ENCODE measurements around the gene AK9. TPM values are rescaled to one million over a fixed set of nuclear protein-coding genes. Genes with fewer than 3 reads are reported as not detected.

AK9 gene
- total RNA-seq, 1 experiment from 2014 or later = 3.5 TPM

GRCh38 chr6:109655761-109656262, 35.2 kb downstream of the AK9 start:
- Histone ChIP-seq H3K27ac (ENCODE audit: low read depth, low read length) (no peak overlapping the region), H3K9me3 (ENCODE audit: control insufficient read depth in 1 of 2, insufficient read depth in 1 of 2, low read depth in 1 of 2, low read length in 2 of 2) (no peaks in the 10 kb centered on the region), H2AFZ (ENCODE audit: low read depth, low read length, poor library complexity, severe bottlenecking) (no peak overlapping the region), H4K20me1 (ENCODE audit: insufficient read depth) (no peaks in the 10 kb centered on the region), H3K9me2 (ENCODE audit: insufficient read depth) (no peaks in the 10 kb centered on the region), H3K79me2 (ENCODE audit: insufficient read depth, low read length) (no peaks in the 10 kb centered on the region), H3K4me1 (ENCODE audit: control insufficient read depth in 1 of 2, insufficient read depth in 2 of 2, low read length in 2 of 2) (peaks cover 0 to 5% of the 10 kb centered on the region in 2 experiments; a peak in 1 of 4 replicates), H3K4me2 (ENCODE audit: low read length) (no peak overlapping the region), H3K9ac (ENCODE audit: low read length) (no peak overlapping the region), H3K4me3 (replicated peaks in 1 of 2; ENCODE audit: low read depth in 1 of 2, low read length in 2 of 2) (no peak overlapping the region), H3K36me3 (ENCODE audit: control insufficient read depth in 1 of 2, insufficient read depth in 2 of 2, low read length in 2 of 2) (no peaks in the 10 kb centered on the region), H3K27me3 (ENCODE audit: insufficient read depth, low read length) (no peaks in the 10 kb centered on the region)
- TF ChIP-seq EGR1 (IDR thresholded peaks at IDR 0.05; ENCODE audit: low read depth) (no peak), CEBPB (IDR thresholded peaks at IDR 0.05; ENCODE audit: low read depth) (no peak), TCF7L2 (IDR thresholded peaks at IDR 0.05; ENCODE audit: borderline replicate concordance, extremely low read depth, insufficient read depth, insufficient read length) (no peak)
- ChIA-PET POLR2A (no interaction called here), RAD21 (ENCODE audit: low non-redundant PET in 1 of 2, low total read pairs in 2 of 2, uncharacterized antibody in 2 of 2, unreplicated experiment in 2 of 2) (no interaction called here), CTCF (no interaction called here)
- DNase-seq (ENCODE audit: low read depth, low spot score) (no peak), ATAC-seq (no peak)
- intact Hi-C loops (cut with micrococcal nuclease) = no loop called here
- no TSS peak for BruUV-seq (replicated peaks)

GRCh38 chr6:109653264-109653663, 37.7 kb downstream of the AK9 start:
- no peak overlapping the region for H3K4me3 ChIP-seq (replicated peaks in 1 of 2; ENCODE audit: low read depth in 1 of 2, low read length in 2 of 2)
- ATAC-seq = no peak
- no peaks in the 10 kb centered on the region for H3K79me2 ChIP-seq (ENCODE audit: insufficient read depth, low read length)
- H3K9me2 ChIP-seq (ENCODE audit: insufficient read depth) = no peaks in the 10 kb centered on the region
- CTCF ChIA-PET = no interaction called here
- no peaks in the 10 kb centered on the region for H3K9me3 ChIP-seq (ENCODE audit: control insufficient read depth in 1 of 2, insufficient read depth in 1 of 2, low read depth in 1 of 2, low read length in 2 of 2)
- H3K4me1 ChIP-seq (ENCODE audit: control insufficient read depth in 1 of 2, insufficient read depth in 2 of 2, low read length in 2 of 2) = no peaks in the 10 kb centered on the region
- no peak for TF ChIP-seq RAD21 (IDR thresholded peaks at IDR 0.05; ENCODE audit: low read depth)
- no peak for TF ChIP-seq SP1 (IDR thresholded peaks at IDR 0.05; ENCODE audit: low read depth)
- POLR2A ChIA-PET = no interaction called here
- no peak overlapping the region for H2AFZ ChIP-seq (ENCODE audit: low read depth, low read length, poor library complexity, severe bottlenecking)
- BruUV-seq (replicated peaks) = no TSS peak
- H3K27me3 ChIP-seq (ENCODE audit: insufficient read depth, low read length) = no peaks in the 10 kb centered on the region
- intact Hi-C loops (cut with micrococcal nuclease) = no loop called here
- H4K20me1 ChIP-seq (ENCODE audit: insufficient read depth) = no peaks in the 10 kb centered on the region
- no peak for DNase-seq (ENCODE audit: low read depth, low spot score)
- H3K27ac ChIP-seq (ENCODE audit: low read depth, low read length) = no peak overlapping the region
- RAD21 ChIA-PET (ENCODE audit: low non-redundant PET in 1 of 2, low total read pairs in 2 of 2, uncharacterized antibody in 2 of 2, unreplicated experiment in 2 of 2) = no interaction called here
- H3K36me3 ChIP-seq (ENCODE audit: control insufficient read depth in 1 of 2, insufficient read depth in 2 of 2, low read length in 2 of 2) = no peaks in the 10 kb centered on the region
- no peak overlapping the region for H3K4me2 ChIP-seq (ENCODE audit: low read length)
- H3K9ac ChIP-seq (ENCODE audit: low read length) = no peak overlapping the region
